ENCODE results near the gene KRT86.
"Not testable (repeated sequence)": the region's sequence is repeated elsewhere in the genome, so short reads cannot be mapped to it uniquely, and the experiment has no call there.

Gene KRT86

GRCh38 chr12:52251367-52252051 is 22.9 kb upstream of the KRT86 start:
- DNase-seq (ENCODE audit: low read depth) = no peak

GRCh38 chr12:52252175-52252615 is 22.2 kb upstream of the KRT86 start:
- not testable (repeated sequence) for DNase-seq (ENCODE audit: low read depth)

- DNase-seq (ENCODE audit: low read depth) = no peak
Observed at GRCh38 chr12:52252728-52253343, 21.6 kb upstream of the KRT86 start.

- DNase-seq (ENCODE audit: low read depth) = no peak
Observed at GRCh38 chr12:52253391-52254179, 20.9 kb upstream of the KRT86 start.

- DNase-seq (ENCODE audit: low read depth) = no peak
Observed at GRCh38 chr12:52254180-52254964, 20.1 kb upstream of the KRT86 start.

- DNase-seq (ENCODE audit: low read depth) = no peak
Observed at GRCh38 chr12:52254965-52255751, 19.3 kb upstream of the KRT86 start.

GRCh38 chr12:52255926-52256583 is 18.4 kb upstream of the KRT86 start:
- DNase-seq (ENCODE audit: low read depth) = no peak

GRCh38 chr12:52256584-52256935 is 17.9 kb upstream of the KRT86 start:
- DNase-seq (ENCODE audit: low read depth) = no peak

GRCh38 chr12:52257074-52257551 is 17.3 kb upstream of the KRT86 start:
- DNase-seq (ENCODE audit: low read depth) = no peak

GRCh38 chr12:52257922-52258321 is 16.5 kb upstream of the KRT86 start:
- DNase-seq (ENCODE audit: low read depth) = not testable (repeated sequence)

GRCh38 chr12:52258335-52258901 is 16.0 kb upstream of the KRT86 start:
- DNase-seq (ENCODE audit: low read depth) = no peak

GRCh38 chr12:52259657-52260243 is 14.7 kb upstream of the KRT86 start:
- DNase-seq (ENCODE audit: low read depth) = no peak

GRCh38 chr12:52260361-52261207 is 13.9 kb upstream of the KRT86 start:
- DNase-seq (ENCODE audit: low read depth) = no peak

- no peak for DNase-seq (ENCODE audit: low read depth)
Observed at GRCh38 chr12:52261208-52261484, 13.3 kb upstream of the KRT86 start.

- DNase-seq (ENCODE audit: low read depth) = no peak
Observed at GRCh38 chr12:52262286-52262685, 12.2 kb upstream of the KRT86 start.

GRCh38 chr12:52263761-52264434 is 10.5 kb upstream of the KRT86 start:
- no peak for DNase-seq (ENCODE audit: low read depth)

- no peak for DNase-seq (ENCODE audit: low read depth)
Observed at GRCh38 chr12:52264435-52264825, 10.0 kb upstream of the KRT86 start.

GRCh38 chr12:52266514-52266913 is 7.9 kb upstream of the KRT86 start:
- DNase-seq (ENCODE audit: low read depth) = no peak

- DNase-seq (ENCODE audit: low read depth) = no peak
Observed at GRCh38 chr12:52267266-52267665, 7.2 kb upstream of the KRT86 start.

All from activated T-cell treated with anti-CD3 and anti-CD28 coated beads for 48 hours (primary cell).